Lower lobe of right lung (tissue), 2 donors: Measurements from ENCODE around the gene LGR6. TPM values are rescaled to one million over a fixed set of nuclear protein-coding genes. Genes with fewer than 3 reads are reported as not detected.

ENCODE experiments used
- ATAC-seq, 2 donors: fragments of 200-7000 bp; cut with Tn5 transposase; one replicate each; pipeline ENCODE4 v1.9.1; 2020 to 2022; ENCODE audit warnings: mild to moderate bottlenecking in 2 of 2, moderate library complexity in 2 of 2
- DNase-seq: peaks from one replicate; pipeline ENCODE4 v3.0.0-alpha.2; 2020
- H3K27ac ChIP-seq: fragments of 200-600 bp; one replicate; pipeline ENCODE4 v1.8.0; 2022
- H3K27me3 ChIP-seq: fragments of 200-600 bp; one replicate; pipeline ENCODE4 v1.8.0; 2022; ENCODE audit warnings: low read depth
- H3K36me3 ChIP-seq: fragments of 200-600 bp; one replicate; pipeline ENCODE4 v1.8.0; 2022; ENCODE audit warnings: mild to moderate bottlenecking
- H3K4me1 ChIP-seq: fragments of 200-600 bp; one replicate; pipeline ENCODE4 v1.8.0; 2022
- H3K4me3 ChIP-seq: fragments of 200-600 bp; one replicate; pipeline ENCODE4 v1.8.0; 2022; ENCODE audit warnings: mild to moderate bottlenecking
- H3K9me3 ChIP-seq: fragments of 200-600 bp; one replicate; pipeline ENCODE4 v1.8.0; 2022
- intact Hi-C: fragments of 100-400 bp; cut with DNase I; formaldehyde crosslinking; loops from one replicate; pipeline ENCODE4 v1.11.0; 2022
- total RNA-seq: library from RNA; stranded (reverse); fragmentation: NEBNext Ultra II Directional; extraction: Animal tissue kit (Norgen Biotek cat#: 25700); gene quantifications from one replicate; pipeline ENCODE4 v1.2.1, GENCODE V29; 2021
- TF ChIP-seq, protein P1 (sequence below): fragments of 200-600 bp; IDR thresholded peaks from one replicate; pipeline ENCODE4 v1.8.0; 2022; ENCODE audit warnings: antibody characterized with exemption, mild to moderate bottlenecking
- donor health status: DM: no; HTN: yes; CAD: no; lungs with severe emphysema.

Gene LGR6
- total RNA-seq, 1 donor from 2014 or later = 1.7 TPM

DNA sequence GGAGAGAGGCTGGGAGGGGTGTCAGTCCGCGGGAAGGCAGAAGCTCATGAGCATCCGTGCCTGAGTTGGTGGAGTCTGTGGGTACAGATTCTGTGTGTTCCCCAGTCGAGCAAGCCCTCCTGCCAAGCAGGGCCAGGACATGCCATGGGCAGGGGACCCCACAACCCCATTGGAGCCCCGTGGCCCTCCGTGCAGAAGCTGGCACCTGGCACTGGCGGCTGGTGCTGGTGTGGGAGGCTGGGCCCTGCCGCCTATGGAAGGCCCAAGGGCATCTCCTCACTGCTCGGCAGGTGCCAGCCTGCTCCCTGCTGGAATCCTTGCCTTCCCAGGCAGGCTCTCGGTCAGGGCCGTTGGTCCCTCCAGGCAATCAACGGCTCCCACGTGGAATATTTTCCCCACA lies 74.4 kb downstream of the LGR6 start:
- ATAC-seq = peak in 1 of 2 donors; percentile 7
- no peak for DNase-seq
- TF ChIP-seq, protein P1, sequence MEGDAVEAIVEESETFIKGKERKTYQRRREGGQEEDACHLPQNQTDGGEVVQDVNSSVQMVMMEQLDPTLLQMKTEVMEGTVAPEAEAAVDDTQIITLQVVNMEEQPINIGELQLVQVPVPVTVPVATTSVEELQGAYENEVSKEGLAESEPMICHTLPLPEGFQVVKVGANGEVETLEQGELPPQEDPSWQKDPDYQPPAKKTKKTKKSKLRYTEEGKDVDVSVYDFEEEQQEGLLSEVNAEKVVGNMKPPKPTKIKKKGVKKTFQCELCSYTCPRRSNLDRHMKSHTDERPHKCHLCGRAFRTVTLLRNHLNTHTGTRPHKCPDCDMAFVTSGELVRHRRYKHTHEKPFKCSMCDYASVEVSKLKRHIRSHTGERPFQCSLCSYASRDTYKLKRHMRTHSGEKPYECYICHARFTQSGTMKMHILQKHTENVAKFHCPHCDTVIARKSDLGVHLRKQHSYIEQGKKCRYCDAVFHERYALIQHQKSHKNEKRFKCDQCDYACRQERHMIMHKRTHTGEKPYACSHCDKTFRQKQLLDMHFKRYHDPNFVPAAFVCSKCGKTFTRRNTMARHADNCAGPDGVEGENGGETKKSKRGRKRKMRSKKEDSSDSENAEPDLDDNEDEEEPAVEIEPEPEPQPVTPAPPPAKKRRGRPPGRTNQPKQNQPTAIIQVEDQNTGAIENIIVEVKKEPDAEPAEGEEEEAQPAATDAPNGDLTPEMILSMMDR = no peak

DNA sequence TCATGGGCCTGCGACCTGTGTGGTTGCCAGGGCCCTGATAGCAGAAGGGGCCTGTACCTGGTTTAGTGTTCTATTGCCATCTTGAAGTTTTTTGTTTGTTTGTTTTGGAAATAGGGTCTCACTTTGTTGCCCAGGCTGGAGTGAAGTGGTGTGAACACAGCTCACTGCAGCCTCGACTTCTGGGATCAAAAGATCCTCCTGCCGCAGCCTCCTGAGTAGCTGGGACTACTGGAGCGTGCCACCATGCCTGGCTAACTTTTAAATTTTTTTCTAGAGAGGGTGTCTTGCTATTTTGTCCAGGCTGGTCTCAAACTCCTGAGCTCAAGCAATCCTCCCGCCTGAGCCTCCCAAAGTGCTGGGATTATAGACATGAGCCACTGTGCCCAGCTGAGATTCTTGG lies 75.2 kb downstream of the LGR6 start:
- Histone ChIP-seq H3K4me1 (no peaks in the 10 kb centered on the region), H3K27me3 (peaks cover 21% of the 10 kb centered on the region), H3K9me3 (no peaks in the 10 kb centered on the region), H3K4me3 (no peak overlapping the region), H3K27ac (no peak overlapping the region), H3K36me3 (no peaks in the 10 kb centered on the region)
- TF ChIP-seq, protein P1 = no peak
- intact Hi-C loops = no loop called here
- ATAC-seq (no peak), DNase-seq (no peak)

More for the DNA sequence above, 74.4 kb downstream of the LGR6 start:
- Histone ChIP-seq H3K4me3 (no peak overlapping the region), H3K27ac (no peak overlapping the region), H3K9me3 (no peaks in the 10 kb centered on the region), H3K4me1 (no peaks in the 10 kb centered on the region), H3K36me3 (no peaks in the 10 kb centered on the region), H3K27me3 (peaks cover 28% of the 10 kb centered on the region)
- intact Hi-C loops = no loop called here

DNA sequence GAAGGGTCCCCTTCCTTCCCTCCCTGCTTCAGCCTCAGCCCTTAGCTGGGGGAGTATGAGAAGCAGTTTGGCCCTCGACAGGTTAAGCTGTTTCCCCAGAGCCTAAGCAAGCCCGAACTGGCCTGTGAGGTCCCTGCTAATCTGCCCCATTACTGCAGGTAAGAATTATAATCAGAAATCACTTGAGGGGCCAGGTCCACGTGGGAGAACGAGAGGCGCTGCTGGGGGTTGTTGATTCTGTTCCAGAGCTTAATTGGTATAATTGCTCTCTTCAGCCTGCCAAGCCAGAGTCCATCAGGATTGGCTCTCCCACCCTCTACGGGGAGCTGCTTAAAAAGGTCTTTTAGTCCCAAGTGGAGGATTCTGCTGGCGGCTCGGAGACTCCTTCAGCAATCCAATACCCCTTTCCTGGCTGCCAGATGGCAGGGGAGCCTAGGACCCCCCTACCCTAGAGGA lies 77.3 kb downstream of the LGR6 start:
- TF ChIP-seq, protein P1 = no peak
- intact Hi-C loops = no loop called here
- no peak overlapping the region for H3K4me3 ChIP-seq
- H3K36me3 ChIP-seq = no peaks in the 10 kb centered on the region
- peaks cover 12% of the 10 kb centered on the region for H3K27me3 ChIP-seq
- H3K9me3 ChIP-seq = no peaks in the 10 kb centered on the region
- no peaks in the 10 kb centered on the region for H3K4me1 ChIP-seq
- no peak for DNase-seq
- H3K27ac ChIP-seq = no peak overlapping the region
- no peak for ATAC-seq

DNA sequence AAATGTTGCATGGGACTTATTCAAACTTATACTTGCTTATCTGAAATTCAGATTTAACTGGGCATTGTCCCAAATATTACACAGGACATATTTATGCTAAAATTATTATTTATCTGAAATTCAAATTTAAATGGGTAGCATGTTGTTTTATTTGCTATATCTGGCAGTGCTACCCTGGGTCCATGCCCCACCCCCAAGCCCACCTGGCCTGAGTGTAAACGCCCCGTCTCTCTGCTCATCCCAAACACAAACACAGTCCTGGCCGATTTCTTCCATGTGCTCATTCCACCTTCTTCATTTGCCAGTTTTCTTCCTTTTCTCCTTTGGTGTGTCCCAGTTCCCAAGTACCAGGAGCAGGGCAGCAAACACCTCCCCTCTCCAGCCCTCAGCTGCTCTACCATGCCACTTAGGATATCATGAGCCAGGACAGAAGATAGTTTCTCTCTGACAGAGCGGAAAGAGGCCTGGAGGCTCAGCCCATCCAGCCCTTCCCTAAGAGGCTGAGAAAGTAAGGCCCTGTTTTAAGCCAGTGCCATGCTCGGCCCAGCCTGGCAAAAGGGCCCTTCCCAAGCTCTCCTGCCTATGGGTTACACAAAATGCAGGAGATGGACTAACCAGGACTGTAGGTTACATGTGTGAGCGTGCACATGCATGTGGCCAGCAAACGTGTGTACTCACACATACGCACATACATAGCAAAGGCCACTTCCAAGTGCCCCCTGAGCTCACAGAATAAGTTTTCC lies 78.7 kb downstream of the LGR6 start:
- Histone ChIP-seq H3K4me1 (no peaks in the 10 kb centered on the region), H3K27ac (no peak overlapping the region), H3K36me3 (no peaks in the 10 kb centered on the region), H3K4me3 (no peak overlapping the region), H3K9me3 (no peaks in the 10 kb centered on the region), H3K27me3 (peaks cover 12% of the 10 kb centered on the region)
- no peak for DNase-seq
- intact Hi-C loops = no loop called here
- TF ChIP-seq, protein P1 = no peak
- ATAC-seq = no peak

DNA sequence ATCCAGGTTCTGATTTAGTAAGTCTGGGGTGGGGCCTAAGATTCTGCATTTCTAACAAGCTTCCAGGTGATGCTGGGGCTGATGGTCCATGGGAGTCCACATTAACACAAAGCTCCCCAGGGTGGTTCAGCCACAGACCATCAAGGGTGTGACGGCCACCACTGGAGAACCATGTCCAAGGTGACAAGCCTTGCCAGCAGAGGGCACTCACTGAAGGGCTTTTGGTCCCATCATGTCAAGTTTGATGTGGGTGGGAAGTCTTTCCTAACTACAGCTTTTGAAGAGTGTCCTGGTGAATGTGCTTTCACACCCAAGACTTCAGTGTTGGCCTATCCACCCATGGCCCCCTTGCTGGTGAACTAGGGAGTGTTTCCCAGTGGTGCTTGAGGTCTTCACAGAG lies 81.0 kb downstream of the LGR6 start:
- intact Hi-C loops = no loop called here
- DNase-seq (no peak), ATAC-seq (peak in 1 of 2 donors; percentile 40)
- Histone ChIP-seq H3K9me3 (no peaks in the 10 kb centered on the region), H3K27me3 (peaks cover 8% of the 10 kb centered on the region), H3K4me3 (no peak overlapping the region), H3K4me1 (no peaks in the 10 kb centered on the region), H3K27ac (no peak overlapping the region), H3K36me3 (no peaks in the 10 kb centered on the region)
- TF ChIP-seq, protein P1 = peak; percentile 32
